Vagina (tissue), 2 donors: ENCODE data around the gene MESD.

Source experiments
- POLR2A ChIP-seq, 2 donors: fragments of 450-650 bp; IDR thresholded peaks; one replicate each; pipeline ENCODE4 v1.6.1; 2017; ENCODE audit warnings: antibody characterized with exemption in 2 of 2, mild to moderate bottlenecking in 2 of 2, moderate library complexity in 2 of 2
- TF ChIP-seq, protein P1 (sequence below), 3 experiments: fragments of 450-650 bp in 2 of 3; fragments of 200-600 bp in 1 of 3; sonication (generic) in 1 of 3; IDR thresholded peaks; one replicate each; pipeline ENCODE4 v1.5.1; 2017 to 2019; ENCODE audit warnings: antibody characterized with exemption in 3 of 3, mild to moderate bottlenecking in 2 of 3, moderate library complexity in 2 of 3

GRCh38 chr15:80912673-80913072 lies 76.9 kb downstream of the MESD start:
- TF ChIP-seq POLR2A (IDR thresholded peaks at IDR 0.05), result no peak
- TF ChIP-seq, protein P1, sequence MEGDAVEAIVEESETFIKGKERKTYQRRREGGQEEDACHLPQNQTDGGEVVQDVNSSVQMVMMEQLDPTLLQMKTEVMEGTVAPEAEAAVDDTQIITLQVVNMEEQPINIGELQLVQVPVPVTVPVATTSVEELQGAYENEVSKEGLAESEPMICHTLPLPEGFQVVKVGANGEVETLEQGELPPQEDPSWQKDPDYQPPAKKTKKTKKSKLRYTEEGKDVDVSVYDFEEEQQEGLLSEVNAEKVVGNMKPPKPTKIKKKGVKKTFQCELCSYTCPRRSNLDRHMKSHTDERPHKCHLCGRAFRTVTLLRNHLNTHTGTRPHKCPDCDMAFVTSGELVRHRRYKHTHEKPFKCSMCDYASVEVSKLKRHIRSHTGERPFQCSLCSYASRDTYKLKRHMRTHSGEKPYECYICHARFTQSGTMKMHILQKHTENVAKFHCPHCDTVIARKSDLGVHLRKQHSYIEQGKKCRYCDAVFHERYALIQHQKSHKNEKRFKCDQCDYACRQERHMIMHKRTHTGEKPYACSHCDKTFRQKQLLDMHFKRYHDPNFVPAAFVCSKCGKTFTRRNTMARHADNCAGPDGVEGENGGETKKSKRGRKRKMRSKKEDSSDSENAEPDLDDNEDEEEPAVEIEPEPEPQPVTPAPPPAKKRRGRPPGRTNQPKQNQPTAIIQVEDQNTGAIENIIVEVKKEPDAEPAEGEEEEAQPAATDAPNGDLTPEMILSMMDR (IDR thresholded peaks at IDR 0.05), result no peak
